ENCODE data around the gene DDAH2. TPM values are rescaled to one million over a fixed set of nuclear protein-coding genes. Genes with fewer than 3 reads are reported as not detected.

DDAH2 gene
- total RNA-seq, 8 experiments from 2014 or later = 15.5 to 168 (median 120) TPM

- ATAC-seq (replicated peaks in 6 of 8) = peak; percentile 9 to 67 (median 18)
- in situ Hi-C loops (cut with MboI; ENCODE audit: low pct_unique_long_range_greater_than_20kb in 2 of 9, low sequenced_read_pairs in 9 of 9, unreplicated experiment in 9 of 9) = loop anchor here in 1 of 9 experiments (25.0 kb wide), 1 partner anchor 281 kb away; the partner anchor contains the start of genes DXO, NELFE and SKIC2
- WGBS, 10 experiments = 0 to 50% (median 17%) methylated on average over 2 to 5 of the region's 40 CpGs; no CpG with 5 or more reads in 5 of the 10 experiments
- Histone ChIP-seq H3K4me1 (replicated peaks in 1 of 2) (peaks cover 17 to 22% of the 10 kb centered on the region in 2 donors), H3K27ac (no peak overlapping the region), H3K4me3 (peak overlapping the region in 4 of 5 donors; percentile 1 to 14 (median 8))
Observed at GRCh38 chr6:31681135-31681671, 47.9 kb downstream of the DDAH2 start.

- H3K4me1 ChIP-seq (replicated peaks in 1 of 2) = peaks cover 17 to 22% of the 10 kb centered on the region in 2 donors
- in situ Hi-C loops (cut with MboI; ENCODE audit: low pct_unique_long_range_greater_than_20kb in 2 of 9, low sequenced_read_pairs in 9 of 9, unreplicated experiment in 9 of 9) = loop anchor here in 1 of 9 experiments (25.0 kb wide), 1 partner anchor 282 kb away; the partner anchor contains the start of genes DXO, NELFE and SKIC2
Observed at GRCh38 chr6:31680226-31681134, 48.6 kb downstream of the DDAH2 start, which contains the start of gene LY6G5C. LY6G5C (minus strand) TSS chr6:31681067; CDS start chr6:31680373, 694 bp downstream.

GRCh38 chr6:31677955-31678354 is 51.1 kb downstream of the DDAH2 start:
- Histone ChIP-seq H3K4me1 (replicated peaks in 1 of 2) (peaks cover 6 to 10% of the 10 kb centered on the region in 2 donors), H3K4me3 (no peak overlapping the region), H3K27ac (no peak overlapping the region)
- ATAC-seq (replicated peaks in 6 of 8) = no peak
- in situ Hi-C loops (cut with MboI; ENCODE audit: low pct_unique_long_range_greater_than_20kb in 2 of 9, low sequenced_read_pairs in 9 of 9, unreplicated experiment in 9 of 9) = loop anchor here in 1 of 9 experiments (25.0 kb wide), 1 partner anchor 284 kb away; the partner anchor contains the start of genes DXO, NELFE and SKIC2
- WGBS, 10 experiments = 30 to 100% (median 78%) methylated on average over 1 to 8 of the region's 8 CpGs; no CpG with 5 or more reads in 2 of the 10 experiments

More at GRCh38 chr6:31680226-31681134, 48.6 kb downstream of the DDAH2 start, which contains the start of gene LY6G5C:
- Histone ChIP-seq H3K4me3 (peak within 1 kb of the TSS in 4 of 5 donors; percentile 1 to 14 (median 8)), H3K27ac (no peak within 1 kb of the TSS)
- WGBS, 10 experiments = 0 to 40% (median 0%) methylated on average over 4 to 11 of the region's 17 CpGs; no CpG with 5 or more reads in 1 of the 10 experiments
- peak; percentile 59 to 87 (median 69) for ATAC-seq (replicated peaks in 6 of 8)

Other genes with a start within 250 kb of the DDAH2 start
- 1 to 10 TPM in 5 of 8 experiments, under 1 TPM in 2, not detected in 1; 0.49 to 4.2 (median 1.9) TPM for gene MICB, start 231.2 kb downstream of the DDAH2 start, total RNA-seq
- 1 to 10 TPM in 2 of 8 experiments, under 1 TPM in 5, not detected in 1; 0.38 to 1.9 (median 0.75) TPM for gene MCCD1, start 200.3 kb downstream of the DDAH2 start, total RNA-seq
- gene DDX39B, start 187.3 kb downstream of the DDAH2 start, total RNA-seq = 100 to 1,000 TPM; 238 to 564 (median 386) TPM
- gene ATP6V1G2, start 182.7 kb downstream of the DDAH2 start, total RNA-seq = 100 to 1,000 TPM in 2 of 8 experiments, 10 to 100 TPM in 3, 1 to 10 TPM in 2, under 1 TPM in 1; 0.25 to 110 (median 48.1) TPM
- gene NFKBIL1, start 181.7 kb downstream of the DDAH2 start, total RNA-seq = 10 to 100 TPM; 24.2 to 44.5 (median 31.6) TPM
- gene LTA, start 157.0 kb downstream of the DDAH2 start, total RNA-seq = under 1 TPM in 6 of 8 experiments, not detected in 2; 0.11 to 0.76 (median 0.41) TPM
- 1 to 10 TPM in 1 of 8 experiments, under 1 TPM in 3, not detected in 4; 0.17 to 3.9 (median 0.68) TPM for gene TNF, start 153.7 kb downstream of the DDAH2 start, total RNA-seq
- 1 to 10 TPM in 2 of 8 experiments, under 1 TPM in 5, not detected in 1; 0.18 to 1.9 (median 0.81) TPM for gene LTB, start 146.9 kb downstream of the DDAH2 start, total RNA-seq
- 1 to 10 TPM in 2 of 8 experiments, under 1 TPM in 5, not detected in 1; 0.21 to 2.6 (median 0.63) TPM for gene LST1, start 143.0 kb downstream of the DDAH2 start, total RNA-seq
- gene NCR3, start 136.3 kb downstream of the DDAH2 start, total RNA-seq = under 1 TPM in 3 of 8 experiments, not detected in 5; 0.29 to 0.71 (median 0.31) TPM
- 1 to 10 TPM in 5 of 8 experiments, not detected in 3; 1.1 to 3.1 (median 2.0) TPM for gene AIF1, start 114.1 kb downstream of the DDAH2 start, total RNA-seq
- gene PRRC2A, start 108.6 kb downstream of the DDAH2 start, total RNA-seq = 100 to 1,000 TPM in 4 of 8 experiments, 10 to 100 TPM in 4; 53.2 to 259 (median 92.0) TPM
- gene BAG6, start 76.6 kb downstream of the DDAH2 start, total RNA-seq = 100 to 1,000 TPM; 159 to 322 (median 247) TPM
- 1 to 10 TPM; 2.3 to 6.8 (median 5.3) TPM for gene APOM, start 73.4 kb downstream of the DDAH2 start, total RNA-seq
- gene C6orf47, start 68.5 kb downstream of the DDAH2 start, total RNA-seq = 10 to 100 TPM; 10.8 to 24.6 (median 15.5) TPM
- 10 to 100 TPM; 15.2 to 27.2 (median 22.0) TPM for gene GPANK1, start 64.3 kb downstream of the DDAH2 start, total RNA-seq
- 100 to 1,000 TPM; 112 to 225 (median 167) TPM for gene CSNK2B, start 63.2 kb downstream of the DDAH2 start, total RNA-seq
- 10 to 100 TPM in 2 of 8 experiments, 1 to 10 TPM in 6; 3.0 to 20.9 (median 6.3) TPM for gene LY6G5B, start 59.3 kb downstream of the DDAH2 start, total RNA-seq
- 1 to 10 TPM; 1.3 to 7.1 (median 2.8) TPM for gene LY6G5C, start 48.2 kb downstream of the DDAH2 start, total RNA-seq
- gene ABHD16A, start 26.0 kb downstream of the DDAH2 start, total RNA-seq = 10 to 100 TPM; 43.8 to 69.0 (median 52.5) TPM
- gene LY6G6F, start 22.4 kb downstream of the DDAH2 start, total RNA-seq = not detected
- gene LY6G6D, start 14.0 kb downstream of the DDAH2 start, total RNA-seq = not detected
- gene LY6G6C, start 7.6 kb downstream of the DDAH2 start, total RNA-seq = 1 to 10 TPM in 1 of 8 experiments, under 1 TPM in 4, not detected in 3; 0.16 to 1.6 (median 0.41) TPM
- gene MPIG6B, start 5.9 kb downstream of the DDAH2 start, total RNA-seq = 1 to 10 TPM in 2 of 8 experiments, under 1 TPM in 6; 0.18 to 1.8 (median 0.58) TPM
- 100 to 1,000 TPM in 5 of 8 experiments, 10 to 100 TPM in 3; 73.5 to 627 (median 176) TPM for gene CLIC1, start 7.2 kb upstream of the DDAH2 start, total RNA-seq
- gene MSH5, start 10.7 kb upstream of the DDAH2 start, total RNA-seq = 10 to 100 TPM in 5 of 8 experiments, 1 to 10 TPM in 3; 3.8 to 65.3 (median 11.3) TPM
- 1 to 10 TPM in 7 of 8 experiments, under 1 TPM in 1; 0.87 to 8.0 (median 2.7) TPM for gene SAPCD1, start 33.4 kb upstream of the DDAH2 start, total RNA-seq
- gene VWA7, start 48.0 kb upstream of the DDAH2 start, total RNA-seq = 1 to 10 TPM in 6 of 8 experiments, under 1 TPM in 2; 0.63 to 2.9 (median 1.4) TPM
- gene VARS1, start 66.5 kb upstream of the DDAH2 start, total RNA-seq = 100 to 1,000 TPM in 2 of 8 experiments, 10 to 100 TPM in 6; 26.4 to 135 (median 52.7) TPM
- gene LSM2, start 77.7 kb upstream of the DDAH2 start, total RNA-seq = 10 to 100 TPM; 34.8 to 79.8 (median 47.1) TPM
- gene HSPA1L, start 86.0 kb upstream of the DDAH2 start, total RNA-seq = 1 to 10 TPM; 1.0 to 4.3 (median 3.1) TPM
- gene HSPA1A, start 86.2 kb upstream of the DDAH2 start, total RNA-seq = 100 to 1,000 TPM in 2 of 8 experiments, 10 to 100 TPM in 6; 29.3 to 514 (median 92.4) TPM
- gene HSPA1B, start 98.4 kb upstream of the DDAH2 start, total RNA-seq = 100 to 1,000 TPM in 6 of 8 experiments, 10 to 100 TPM in 2; 68.6 to 489 (median 130) TPM
- gene NEU1, start 133.5 kb upstream of the DDAH2 start, total RNA-seq = 100 to 1,000 TPM in 1 of 8 experiments, 10 to 100 TPM in 7; 22.8 to 106 (median 36.2) TPM
- gene SLC44A4, start 149.7 kb upstream of the DDAH2 start, total RNA-seq = 1 to 10 TPM in 2 of 8 experiments, under 1 TPM in 5, not detected in 1; 0.07 to 1.0 (median 0.41) TPM
- 100 to 1,000 TPM in 1 of 8 experiments, 10 to 100 TPM in 7; 19.9 to 112 (median 60.3) TPM for gene EHMT2, start 168.4 kb upstream of the DDAH2 start, total RNA-seq
- 10 to 100 TPM in 6 of 8 experiments, 1 to 10 TPM in 2; 1.9 to 34.9 (median 15.9) TPM for gene ZBTB12, start 172.8 kb upstream of the DDAH2 start, total RNA-seq
- 10 to 100 TPM in 1 of 8 experiments, 1 to 10 TPM in 6, under 1 TPM in 1; 0.67 to 55.1 (median 1.8) TPM for gene C2, start 198.4 kb upstream of the DDAH2 start, total RNA-seq
- gene CFB, start 216.8 kb upstream of the DDAH2 start, total RNA-seq = 100 to 1,000 TPM in 1 of 8 experiments, 10 to 100 TPM in 3, 1 to 10 TPM in 4; 2.3 to 300 (median 12.7) TPM
- gene NELFE, start 229.7 kb upstream of the DDAH2 start, total RNA-seq = 10 to 100 TPM; 50.3 to 91.1 (median 72.3) TPM
- 10 to 100 TPM; 30.6 to 68.4 (median 52.9) TPM for gene SKIC2, start 229.9 kb upstream of the DDAH2 start, total RNA-seq
- gene DXO, start 242.8 kb upstream of the DDAH2 start, total RNA-seq = 10 to 100 TPM; 15.3 to 26.9 (median 22.9) TPM